ENCODE results near the gene LILRB2. TPM values are rescaled to one million over a fixed set of nuclear protein-coding genes. Genes with fewer than 3 reads are reported as not detected.

LILRB2 gene
- total RNA-seq, 1 experiment from 2014 or later: not detected

- no peak for TF ChIP-seq EZH2 (IDR thresholded peaks at IDR 0.05; ENCODE audit: borderline replicate concordance, low read depth, low read length, poor library complexity, severe bottlenecking)
- no peak for TF ChIP-seq CTCF (conservative IDR thresholded peaks at IDR 0.05; ENCODE audit: low read depth, low read length)
- no peaks in the 10 kb centered on the region for H3K4me1 ChIP-seq (ENCODE audit: insufficient read depth, low read length, poor library complexity, severe bottlenecking)
- peaks cover 34% of the 10 kb centered on the region for H3K27me3 ChIP-seq (replicated peaks; ENCODE audit: insufficient read depth, low read depth, low read length, poor library complexity)
- ChIA-PET CTCF (no interaction called here), POLR2A (ENCODE audit: low non-redundant PET) (no interaction called here)
- intact Hi-C loops (cut with micrococcal nuclease; ENCODE audit: unreplicated experiment): no loop called here
- H3K36me3 ChIP-seq (ENCODE audit: insufficient read depth, low read length, poor library complexity, severe bottlenecking): no peaks in the 10 kb centered on the region
- H3K4me3 ChIP-seq (ENCODE audit: low read depth, low read length, poor library complexity, severe bottlenecking): no peak overlapping the region
- no peak for DNase-seq (ENCODE audit: low spot score)
- no peaks in the 10 kb centered on the region for H3K9me3 ChIP-seq (ENCODE audit: low read depth, low read length, poor library complexity, severe bottlenecking)
- no TSS peak for BruUV-seq (replicated peaks)
- H3K27ac ChIP-seq (ENCODE audit: low read depth, low read length, poor library complexity, severe bottlenecking): no peak overlapping the region
These were observed 27.3 kb downstream of the LILRB2 start for GRCh38 chr19:54253331-54254194.

GRCh38 chr19:54252845-54253244, 28.1 kb downstream of the LILRB2 start:
- H3K9me3 ChIP-seq (ENCODE audit: low read depth, low read length, poor library complexity, severe bottlenecking): no peaks in the 10 kb centered on the region
- intact Hi-C loops (cut with micrococcal nuclease; ENCODE audit: unreplicated experiment): no loop called here
- POLR2A ChIA-PET (ENCODE audit: low non-redundant PET): no interaction called here
- H3K27ac ChIP-seq (ENCODE audit: low read depth, low read length, poor library complexity, severe bottlenecking): no peak overlapping the region
- H3K4me1 ChIP-seq (ENCODE audit: insufficient read depth, low read length, poor library complexity, severe bottlenecking): no peaks in the 10 kb centered on the region
- CTCF ChIA-PET: no interaction called here
- no peak overlapping the region for H3K4me3 ChIP-seq (ENCODE audit: low read depth, low read length, poor library complexity, severe bottlenecking)
- no peak for DNase-seq (ENCODE audit: low spot score)
- peaks cover 30% of the 10 kb centered on the region for H3K27me3 ChIP-seq (replicated peaks; ENCODE audit: insufficient read depth, low read depth, low read length, poor library complexity)
- no peaks in the 10 kb centered on the region for H3K36me3 ChIP-seq (ENCODE audit: insufficient read depth, low read length, poor library complexity, severe bottlenecking)
- BruUV-seq (replicated peaks): no TSS peak
- TF ChIP-seq EZH2 (IDR thresholded peaks at IDR 0.05; ENCODE audit: borderline replicate concordance, low read depth, low read length, poor library complexity, severe bottlenecking): no peak
- TF ChIP-seq CTCF (conservative IDR thresholded peaks at IDR 0.05; ENCODE audit: low read depth, low read length): no peak

GRCh38 chr19:54252243-54252642, 28.7 kb downstream of the LILRB2 start:
- intact Hi-C loops (cut with micrococcal nuclease; ENCODE audit: unreplicated experiment): no loop called here
- peaks cover 24% of the 10 kb centered on the region for H3K27me3 ChIP-seq (replicated peaks; ENCODE audit: insufficient read depth, low read depth, low read length, poor library complexity)
- no peak overlapping the region for H3K4me3 ChIP-seq (ENCODE audit: low read depth, low read length, poor library complexity, severe bottlenecking)
- no peaks in the 10 kb centered on the region for H3K9me3 ChIP-seq (ENCODE audit: low read depth, low read length, poor library complexity, severe bottlenecking)
- BruUV-seq (replicated peaks): no TSS peak
- no peak for TF ChIP-seq EZH2 (IDR thresholded peaks at IDR 0.05; ENCODE audit: borderline replicate concordance, low read depth, low read length, poor library complexity, severe bottlenecking)
- TF ChIP-seq CTCF (conservative IDR thresholded peaks at IDR 0.05; ENCODE audit: low read depth, low read length): no peak
- H3K4me1 ChIP-seq (ENCODE audit: insufficient read depth, low read length, poor library complexity, severe bottlenecking): no peaks in the 10 kb centered on the region
- no peak overlapping the region for H3K27ac ChIP-seq (ENCODE audit: low read depth, low read length, poor library complexity, severe bottlenecking)
- H3K36me3 ChIP-seq (ENCODE audit: insufficient read depth, low read length, poor library complexity, severe bottlenecking): no peaks in the 10 kb centered on the region
- ChIA-PET POLR2A (ENCODE audit: low non-redundant PET) (no interaction called here), CTCF (no interaction called here)
- DNase-seq (ENCODE audit: low spot score): no peak
